CD4-positive, alpha-beta T cell treated with Interleukin-21 for 1 hour (primary cell): ENCODE results near the gene DHX16.

Experiments used
- DNase-seq: peaks from one replicate; pipeline ENCODE4 v3.0.0-alpha.2; 2020

Gene DHX16

DNA sequence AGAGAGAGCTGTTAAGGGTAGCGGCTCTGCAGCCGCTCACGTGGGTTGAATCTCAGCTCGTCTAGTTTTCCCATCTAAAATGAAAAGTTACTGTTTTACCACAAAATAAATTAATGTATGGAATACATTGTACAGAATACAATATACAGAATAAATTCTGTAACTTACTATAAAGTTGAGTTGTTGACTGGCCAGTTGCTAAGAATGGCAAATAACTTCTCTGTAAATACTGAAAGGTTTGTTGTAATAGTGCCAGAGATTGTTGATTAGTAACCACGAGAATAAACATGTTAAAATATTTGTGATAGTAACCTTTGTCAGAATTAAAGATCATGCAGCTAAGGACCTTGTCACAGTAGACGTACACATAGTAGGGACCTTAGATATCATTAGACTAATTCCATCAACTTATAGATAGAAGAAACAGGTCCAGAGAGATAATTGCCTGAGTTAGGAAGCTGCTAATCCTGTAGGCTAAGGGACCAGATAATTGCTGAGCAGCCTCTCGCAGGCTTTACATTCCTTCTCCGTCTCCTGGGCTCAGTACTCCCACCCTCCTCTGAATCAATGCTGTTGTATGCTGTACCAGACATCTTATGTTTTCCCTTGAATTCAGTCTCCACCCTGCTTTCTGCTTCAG, 18.5 kb upstream of the DHX16 start:
- DNase-seq = no peak

DNA sequence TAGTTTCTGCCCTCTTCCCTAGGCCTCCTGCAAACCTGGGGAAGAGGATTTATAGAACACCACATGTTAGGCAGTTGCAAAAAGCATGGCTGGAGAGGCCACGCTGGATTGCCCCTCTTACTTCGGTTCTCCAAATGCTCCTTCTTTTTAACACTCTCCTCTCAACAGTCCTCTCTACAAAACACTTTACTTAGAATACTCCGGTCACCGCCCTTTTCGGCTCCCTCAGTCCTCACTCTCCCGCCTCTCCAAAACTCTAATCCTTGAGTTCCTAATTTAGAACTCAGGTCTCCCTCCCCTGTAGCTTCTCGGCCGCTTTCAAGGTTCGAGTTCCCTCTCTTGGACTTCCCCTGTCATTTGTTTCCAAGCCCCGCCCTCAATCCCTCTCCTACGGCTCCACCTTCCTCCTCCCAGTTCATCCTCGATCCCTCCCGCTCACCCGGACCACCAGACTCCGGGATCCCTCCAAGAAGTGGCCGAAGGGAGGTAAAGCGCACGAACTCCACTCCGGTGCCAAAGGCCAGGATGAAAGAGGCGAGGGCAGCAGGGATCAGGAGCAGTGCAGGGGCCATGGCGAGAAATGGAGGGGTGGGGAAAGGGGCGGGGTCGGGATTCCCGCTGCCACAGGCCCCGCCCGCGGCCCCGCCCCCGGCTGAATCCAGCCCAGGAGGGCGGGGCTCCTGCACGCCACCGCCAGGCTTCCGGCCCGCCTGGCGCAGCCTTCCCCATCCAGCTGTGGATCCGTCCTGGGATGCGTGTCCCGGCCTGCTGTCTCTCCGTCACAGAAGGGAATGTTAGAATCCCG, 17.8 kb upstream of the DHX16 start, which contains the start of gene NRM:
Gene NRM (minus strand): TSS at position 582 of the 805 bp plus-strand sequence. CDS start 10 bp downstream, at position 572.
- peak; percentile 69 for DNase-seq

DNA sequence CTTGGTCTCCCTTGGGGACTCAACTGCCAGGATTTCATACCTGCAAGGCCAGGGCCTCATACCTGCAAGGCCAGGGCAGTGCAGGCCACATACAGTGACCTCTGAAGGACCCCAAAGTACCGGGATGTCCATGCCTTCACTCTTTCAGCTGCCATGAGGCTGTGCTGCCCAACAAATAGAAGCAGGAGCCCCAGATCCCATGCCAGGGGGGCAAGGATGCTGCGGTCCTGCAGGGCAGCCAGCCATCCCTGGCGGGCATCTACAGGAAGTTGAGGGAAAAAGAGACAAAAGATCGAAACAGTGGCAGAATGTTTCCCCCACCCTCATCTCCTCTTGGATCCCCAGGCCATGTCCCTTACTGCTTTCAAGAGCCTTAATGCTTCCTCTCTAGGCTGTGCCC, 17.2 kb upstream of the DHX16 start:
- DNase-seq = no peak

DNA sequence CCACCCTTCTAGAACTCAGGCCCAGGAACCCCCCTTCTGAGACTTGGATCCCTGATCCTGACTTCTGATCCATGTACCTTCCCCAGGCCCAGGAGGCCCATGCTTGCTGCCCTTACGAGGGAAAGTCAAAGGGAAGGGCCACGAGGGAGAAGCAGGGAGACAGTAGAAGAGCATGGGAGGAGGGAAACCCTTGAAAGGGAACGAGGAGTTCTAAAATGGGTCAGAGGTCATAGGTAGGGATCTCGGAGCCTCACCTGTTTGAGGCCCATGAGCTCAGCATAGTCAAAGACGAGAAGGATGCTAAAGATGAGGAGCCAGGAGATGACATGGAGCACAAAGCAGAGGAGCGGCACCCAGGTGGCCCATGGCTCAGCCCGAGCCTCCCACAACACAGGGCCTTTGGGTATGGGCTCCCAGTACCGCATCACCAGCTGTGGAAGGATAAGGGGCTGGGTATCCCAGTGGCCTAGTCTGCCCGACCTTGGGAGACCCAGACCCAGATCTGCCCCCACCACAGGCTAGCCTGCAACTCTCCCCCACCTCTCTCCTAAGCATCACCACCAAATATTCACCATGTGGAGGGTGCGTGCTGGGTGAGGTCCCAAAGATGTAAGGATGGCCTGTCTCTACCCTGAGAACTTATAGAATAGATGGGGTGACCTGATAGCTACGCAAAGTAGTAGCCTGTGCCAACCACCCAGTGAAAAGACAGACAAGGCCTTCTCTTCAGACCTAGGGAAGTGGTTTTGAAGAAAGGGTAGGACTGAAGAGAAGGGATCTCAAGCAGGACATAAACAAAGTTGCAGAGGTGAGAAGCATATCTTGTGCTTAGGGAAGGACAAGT, 16.4 kb upstream of the DHX16 start:
- no peak for DNase-seq

DNA sequence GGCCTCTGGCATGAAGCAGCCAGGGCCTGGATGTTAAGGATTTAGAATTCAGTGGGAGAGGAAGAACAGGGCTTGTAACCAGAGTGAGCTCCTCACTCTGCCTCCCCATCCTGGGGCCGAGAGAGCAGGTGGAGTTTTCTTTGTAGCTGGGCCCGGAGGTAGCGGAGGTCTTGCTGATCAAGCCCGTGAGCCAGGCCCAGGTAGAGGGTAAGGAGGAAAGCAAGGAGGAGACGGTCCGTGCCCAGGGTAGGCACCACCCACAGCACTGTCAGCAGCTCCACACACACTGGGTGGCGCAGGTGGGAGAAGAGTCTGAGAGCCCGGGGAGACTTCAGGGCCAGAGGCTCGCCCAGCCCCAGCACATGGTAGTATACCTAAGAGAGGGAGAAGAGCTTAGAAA, 15.8 kb upstream of the DHX16 start:
- DNase-seq = no peak

DNA sequence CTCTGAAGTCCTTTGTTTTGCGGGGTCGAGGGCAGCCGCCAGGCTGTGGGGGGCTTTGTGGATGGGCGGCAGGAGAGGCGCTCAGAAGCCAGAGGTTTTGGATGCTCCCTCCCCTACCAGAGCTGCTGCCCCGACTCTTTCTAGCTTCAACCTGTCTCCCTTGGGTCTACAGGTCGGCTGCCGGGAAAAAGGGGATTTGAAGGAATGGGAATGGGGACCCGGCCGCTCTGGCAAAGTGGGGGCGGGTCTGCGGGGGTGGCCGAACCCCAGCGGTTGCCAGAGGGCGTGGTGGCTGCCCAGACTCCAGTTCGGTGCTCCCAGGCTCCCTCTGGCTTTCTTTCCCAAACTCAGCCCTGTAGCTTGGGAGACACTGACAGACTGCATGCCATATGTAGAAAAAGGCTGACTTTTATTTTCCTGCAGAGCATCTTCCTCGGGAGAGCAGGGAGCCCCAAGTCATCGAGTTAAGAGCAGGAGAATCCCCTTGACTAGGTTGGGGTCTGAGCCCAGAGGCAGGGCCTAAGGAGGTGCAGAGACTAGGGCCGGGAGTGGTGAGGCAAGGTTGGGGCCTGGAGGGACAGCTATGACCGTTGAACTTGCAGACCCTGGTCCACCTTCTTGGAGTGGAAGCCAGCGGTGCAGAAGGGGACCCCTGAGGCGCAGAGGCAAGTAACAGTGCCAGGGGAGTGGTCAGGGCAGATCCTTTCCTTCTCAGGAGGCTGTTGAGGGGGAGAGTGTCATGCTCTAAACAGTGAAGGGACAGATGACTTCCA, 15.0 kb upstream of the DHX16 start:
- DNase-seq = no peak

DNA sequence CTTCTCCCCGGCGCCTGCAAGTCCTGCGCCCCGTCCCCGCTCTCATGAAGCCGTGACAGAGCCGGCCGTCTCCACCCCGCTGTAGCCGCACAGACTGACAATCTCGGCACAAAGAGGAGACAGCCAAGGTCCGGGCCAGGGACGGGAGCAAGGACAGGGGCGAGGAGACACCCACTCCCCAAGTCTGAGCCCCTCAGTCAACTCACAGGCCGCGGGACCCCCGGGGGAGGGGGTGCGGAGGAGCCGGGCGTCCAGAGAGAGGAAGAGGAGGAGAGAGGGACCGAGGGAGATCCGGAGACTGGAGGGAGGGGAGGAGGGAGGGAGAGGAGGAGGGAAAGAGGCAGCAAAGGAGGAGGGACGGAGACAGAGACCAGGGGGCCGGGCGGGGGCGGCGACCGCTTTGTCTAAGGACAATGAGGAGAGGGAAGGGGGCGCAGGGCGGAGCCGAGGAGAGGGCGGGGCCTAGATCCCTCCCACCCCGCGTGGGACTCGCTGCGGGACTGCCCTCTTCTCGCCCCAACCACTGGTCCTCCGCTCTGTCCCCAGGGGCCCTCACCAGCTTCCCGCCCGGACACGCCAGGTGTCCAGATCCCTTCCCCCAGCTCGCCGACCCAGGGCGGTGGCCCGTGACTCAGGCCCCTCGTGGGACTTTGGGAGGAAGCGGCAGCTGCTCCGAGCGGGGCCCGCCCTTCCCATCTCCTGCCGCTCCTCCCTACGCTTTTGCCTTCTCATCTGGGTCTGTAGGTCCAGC, 14.3 kb upstream of the DHX16 start:
- DNase-seq = peak; percentile 82

DNA sequence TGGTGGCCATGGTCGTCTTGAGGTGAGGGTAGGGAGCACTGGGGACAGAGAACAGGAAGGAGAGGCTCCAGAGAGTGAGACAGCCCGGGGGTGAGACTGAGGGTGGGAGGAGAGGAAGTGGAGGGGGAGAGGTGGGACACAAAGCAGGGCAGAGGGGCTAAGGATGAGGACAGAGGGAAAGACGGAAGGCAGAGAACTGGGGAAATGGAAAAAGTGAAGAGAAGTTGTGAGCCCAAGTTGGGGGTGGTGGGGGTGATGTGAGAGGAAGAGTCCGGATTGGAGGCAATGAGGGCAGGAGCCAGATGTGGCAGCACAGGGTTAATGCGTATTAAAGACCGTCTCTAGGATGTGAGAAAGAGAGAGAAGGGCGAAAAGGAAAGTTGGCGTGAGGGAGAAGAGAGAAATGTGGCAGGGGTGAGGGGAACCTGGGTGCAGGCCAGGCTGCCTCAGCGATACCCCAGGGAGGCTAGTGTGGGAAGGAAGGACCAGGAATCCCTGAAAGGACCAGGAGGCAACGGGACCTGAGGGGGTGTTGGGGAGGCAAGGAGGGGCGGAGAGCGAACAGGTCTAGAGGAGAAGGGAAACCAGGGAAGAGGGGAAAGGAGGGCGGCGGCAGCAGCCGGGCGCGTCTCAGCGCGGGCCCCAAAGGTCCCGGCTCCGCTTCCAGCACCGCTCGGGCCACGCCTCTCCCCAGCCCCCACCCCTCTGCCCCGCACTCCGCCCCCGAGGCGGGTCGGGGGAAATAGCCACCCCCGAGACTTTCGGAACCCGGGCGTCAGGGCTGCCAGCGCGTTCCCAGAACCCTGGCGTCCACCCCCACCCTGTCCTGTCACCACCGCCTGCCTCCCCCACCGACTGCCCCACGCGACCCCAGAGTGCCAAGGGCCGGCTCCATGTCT, 13.5 kb upstream of the DHX16 start, which contains the start of gene PPP1R18:
Gene PPP1R18 (minus strand): TSS at position 637 of the 899 bp plus-strand sequence. CDS start 627 bp downstream, at position 10.
- peak; percentile 87 for DNase-seq

DNA sequence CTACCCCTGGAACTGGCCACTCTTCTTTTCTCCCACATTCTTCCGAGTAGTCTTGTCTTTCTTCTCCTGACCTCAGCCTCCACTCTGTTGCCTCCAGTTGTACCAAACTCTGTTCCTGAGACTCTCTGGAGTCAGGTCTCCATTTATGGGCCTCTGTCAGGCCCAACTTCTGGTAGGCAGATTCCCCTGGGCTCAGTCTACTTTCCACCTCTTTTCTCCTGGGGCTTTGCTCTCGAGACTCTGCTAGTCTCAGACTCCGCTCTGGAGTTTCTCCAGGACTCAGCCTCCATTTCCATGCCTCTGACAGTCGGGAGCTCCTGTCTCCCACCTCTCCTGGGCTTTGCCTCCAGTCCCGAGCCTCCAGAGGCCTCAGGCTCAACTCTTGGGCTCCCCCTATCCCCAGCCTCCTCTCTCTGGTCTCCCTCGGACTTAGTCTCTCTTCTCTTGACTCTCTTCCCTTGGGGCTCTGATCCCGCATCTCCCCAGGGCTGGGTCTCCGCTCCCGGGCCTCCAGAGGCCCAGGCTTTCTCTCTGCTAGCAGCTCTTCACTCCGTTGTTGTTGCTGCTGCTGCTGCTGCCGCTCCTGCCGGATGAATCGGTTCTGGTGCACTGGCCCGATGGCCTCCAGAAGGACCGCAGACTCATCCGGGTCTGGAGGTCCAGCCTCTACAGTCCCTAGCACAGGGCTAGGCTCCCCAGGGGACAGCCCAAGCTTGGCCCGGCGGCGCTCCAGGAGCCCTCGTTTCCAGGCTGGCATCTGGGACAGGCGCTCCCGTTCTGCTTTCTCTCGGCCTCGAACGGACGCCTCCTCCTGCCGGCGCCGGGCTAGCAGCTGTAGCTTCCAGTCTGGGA, 12.6 kb upstream of the DHX16 start:
- DNase-seq = no peak

DNA sequence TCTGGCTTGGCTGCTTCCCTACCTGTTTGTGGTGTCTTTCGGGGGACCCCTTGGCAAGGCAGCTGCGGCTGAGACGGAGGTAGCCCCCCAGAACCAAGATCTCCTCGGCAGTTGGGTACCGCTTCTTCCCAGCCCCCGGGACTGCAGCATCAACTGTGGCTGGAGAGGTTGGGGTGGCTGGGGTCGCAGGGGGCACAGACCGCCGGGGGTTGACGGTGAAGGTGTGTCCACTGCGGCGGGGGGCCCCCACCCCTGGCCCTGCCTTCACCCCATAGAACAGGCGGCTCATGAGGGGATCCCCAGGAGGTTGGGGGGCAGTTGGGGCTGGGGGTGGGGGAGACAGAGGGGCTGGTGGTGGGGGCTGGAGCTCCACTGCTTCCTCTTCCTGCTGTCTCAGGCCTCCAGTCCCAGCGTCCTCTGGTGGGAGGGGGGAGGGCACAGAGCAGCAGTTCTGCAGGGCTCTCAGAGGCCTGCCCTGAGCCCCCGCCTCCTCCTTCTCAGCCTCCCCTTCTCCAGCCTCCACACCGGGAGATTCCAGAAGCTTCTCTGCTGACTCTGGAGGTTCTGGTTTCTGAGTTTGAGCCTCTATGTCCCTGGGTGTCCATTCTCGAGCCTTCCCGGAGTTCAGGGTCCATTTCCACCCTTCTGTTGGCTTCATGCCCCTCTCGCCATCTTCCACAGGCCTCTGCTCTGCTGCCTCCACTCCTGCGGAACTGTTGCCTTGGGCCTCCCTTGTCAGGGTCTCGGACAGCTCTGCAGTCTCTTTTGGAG, 11.8 kb upstream of the DHX16 start:
- DNase-seq = peak; percentile 68

DNA sequence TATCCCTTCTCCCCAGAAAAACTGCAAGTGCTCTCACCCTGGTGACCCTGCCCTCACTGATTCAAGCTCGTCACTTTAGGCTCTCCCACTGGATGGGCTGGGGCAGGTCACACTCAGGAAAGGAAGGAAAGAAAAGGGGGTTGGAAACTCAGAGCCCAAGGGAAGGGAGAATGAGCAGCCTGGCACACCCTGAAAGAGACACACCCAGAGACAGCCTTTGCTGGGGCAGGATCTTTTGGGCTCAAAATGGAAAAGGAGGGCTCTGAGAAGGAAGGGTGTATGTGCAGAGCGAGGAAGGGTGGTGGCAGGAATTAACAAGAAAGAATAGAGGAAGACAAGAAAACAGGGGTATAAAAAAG, 11.2 kb upstream of the DHX16 start:
- DNase-seq = no peak

DNA sequence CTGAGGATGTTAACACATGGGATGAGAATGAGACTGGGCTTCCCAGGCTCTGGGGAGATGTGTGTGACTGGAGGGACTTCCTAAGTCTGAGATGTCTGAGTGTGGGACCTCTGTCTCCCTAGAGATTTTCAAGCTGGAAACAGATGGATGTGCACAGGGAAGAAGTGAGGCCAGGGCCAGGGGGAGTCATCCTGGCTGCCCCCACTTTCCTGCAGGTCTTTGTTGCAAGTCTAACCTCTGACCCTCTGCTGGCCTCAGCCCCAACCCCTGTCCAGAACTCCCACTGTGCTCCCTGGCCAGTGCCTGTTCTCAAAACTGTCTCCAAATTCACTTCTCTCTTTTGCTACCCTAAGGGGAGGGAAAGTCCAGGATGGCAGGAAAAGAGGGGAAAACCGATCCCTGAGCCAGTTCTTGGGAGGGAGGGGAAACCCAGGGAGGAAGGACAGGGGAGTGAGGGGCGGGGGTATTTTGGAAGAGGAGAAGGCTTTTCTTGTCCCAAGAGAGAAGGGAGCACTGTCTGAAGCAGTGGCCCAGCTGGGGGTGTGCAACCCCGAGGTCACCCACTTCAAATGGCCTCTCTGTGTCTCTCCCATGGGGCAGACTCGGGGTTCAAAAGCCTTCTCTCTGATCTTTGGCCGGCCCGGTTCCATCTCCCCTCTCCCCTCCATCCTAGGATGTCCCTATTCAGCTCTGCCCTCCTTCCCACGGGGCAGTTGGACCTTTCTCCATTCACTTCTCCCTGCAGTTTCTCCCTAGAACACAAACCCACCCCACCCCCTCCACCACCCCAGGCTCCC, 10.6 kb upstream of the DHX16 start:
- DNase-seq = no peak

DNA sequence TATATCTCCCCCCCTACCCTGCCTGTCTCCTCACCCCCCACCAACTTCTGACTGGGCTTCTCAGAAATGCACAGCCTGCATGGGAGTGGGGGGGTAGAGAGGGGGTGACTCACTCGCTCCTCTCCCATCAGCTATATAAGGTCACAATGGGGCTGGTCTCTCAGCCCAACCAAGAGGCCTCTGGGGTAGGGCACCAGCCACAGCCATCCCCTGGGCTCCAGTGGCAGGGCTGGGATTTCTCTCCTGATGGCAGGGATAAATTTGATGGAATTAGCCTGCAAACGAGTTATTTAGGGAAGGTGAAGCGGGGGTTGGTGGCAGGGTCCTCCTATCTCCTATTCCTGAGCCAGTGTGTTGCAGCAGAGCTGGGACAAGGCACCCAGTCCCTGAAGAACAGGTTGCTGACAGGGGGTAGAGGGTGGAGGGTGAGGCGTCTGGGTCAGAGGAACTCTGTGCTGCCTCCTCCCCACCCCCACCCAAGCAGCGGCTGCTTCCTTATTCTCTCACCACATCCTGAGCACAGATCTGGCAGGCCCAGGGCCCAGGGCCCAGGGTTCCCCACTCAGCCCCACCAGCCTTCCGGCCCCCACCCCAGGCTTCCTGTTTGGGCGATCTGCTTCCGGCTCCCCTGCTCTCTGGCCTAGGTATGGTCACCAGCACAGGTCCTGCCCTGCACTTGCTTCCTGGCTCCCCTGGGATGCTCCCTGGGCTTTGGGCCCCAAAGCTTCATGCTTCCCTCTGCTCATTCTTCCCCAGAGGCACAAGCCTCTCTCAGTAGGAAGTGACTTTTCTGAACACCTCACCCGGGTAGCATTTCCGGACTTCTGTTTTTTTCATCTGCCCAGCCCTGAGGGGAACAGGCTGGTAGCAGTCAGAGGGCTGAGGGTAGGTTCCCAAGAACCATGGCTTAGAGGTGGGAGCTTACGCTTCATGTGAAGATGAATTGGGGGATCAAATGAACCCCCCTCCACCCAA, 9.6 kb upstream of the DHX16 start:
- DNase-seq = peak; percentile 90

DNA sequence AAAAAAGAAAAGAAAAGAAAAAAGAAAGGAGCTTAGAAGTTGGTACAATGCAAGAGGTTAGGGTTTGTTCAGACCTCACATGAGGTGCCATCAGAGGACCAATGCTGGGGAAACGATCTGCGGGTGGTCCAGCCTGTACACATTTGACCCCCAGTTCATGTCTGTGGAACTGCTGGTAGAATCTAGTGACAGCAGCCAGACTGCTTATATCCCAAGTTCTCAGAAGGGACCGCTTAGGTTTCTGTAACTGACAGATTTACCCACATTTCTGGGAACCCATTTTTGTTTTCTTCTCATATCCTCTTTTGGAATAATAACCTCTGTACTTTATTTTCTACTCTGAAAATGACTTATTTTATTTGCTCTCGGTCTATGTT, 8.9 kb upstream of the DHX16 start:
- no peak for DNase-seq

DNA sequence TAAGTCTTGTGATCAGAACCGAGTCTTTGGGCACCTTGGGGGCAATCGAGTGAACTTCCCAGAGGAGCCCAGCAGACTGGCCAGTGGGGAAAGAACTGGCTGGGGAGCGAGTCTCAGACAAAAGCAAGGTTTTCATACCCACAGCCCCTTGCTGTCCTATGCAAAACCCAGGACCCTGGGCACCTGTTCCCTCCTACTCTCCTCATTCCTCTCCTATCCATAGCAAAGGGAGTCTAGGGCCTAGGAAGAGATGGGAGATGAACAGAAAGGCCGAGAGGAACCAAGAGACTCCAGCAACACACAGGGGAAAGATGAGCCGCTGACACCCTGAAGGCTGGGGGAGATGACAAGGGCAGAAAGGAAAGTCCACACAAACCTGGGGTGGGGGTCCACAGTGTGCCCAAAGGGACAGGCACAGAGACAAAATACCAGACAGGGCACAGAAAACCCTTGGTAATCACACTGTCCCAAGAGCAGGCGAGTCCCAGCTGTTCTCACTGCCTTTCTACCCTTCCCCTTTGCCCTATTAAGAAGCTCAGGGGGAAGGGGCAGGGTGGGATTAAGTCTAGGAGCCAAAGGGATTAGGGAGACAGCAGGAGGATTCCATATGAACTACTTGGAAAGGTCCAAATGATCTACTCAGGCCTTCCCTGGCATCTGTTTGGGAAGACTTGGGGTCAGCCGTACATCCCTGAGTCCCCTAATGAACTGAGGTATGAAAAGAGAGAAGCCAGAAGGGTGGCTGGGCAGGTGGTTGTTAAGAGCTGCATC, 7.1 kb upstream of the DHX16 start:
- no peak for DNase-seq
